ENCODE measurements around the gene MALAT1.

DNA sequence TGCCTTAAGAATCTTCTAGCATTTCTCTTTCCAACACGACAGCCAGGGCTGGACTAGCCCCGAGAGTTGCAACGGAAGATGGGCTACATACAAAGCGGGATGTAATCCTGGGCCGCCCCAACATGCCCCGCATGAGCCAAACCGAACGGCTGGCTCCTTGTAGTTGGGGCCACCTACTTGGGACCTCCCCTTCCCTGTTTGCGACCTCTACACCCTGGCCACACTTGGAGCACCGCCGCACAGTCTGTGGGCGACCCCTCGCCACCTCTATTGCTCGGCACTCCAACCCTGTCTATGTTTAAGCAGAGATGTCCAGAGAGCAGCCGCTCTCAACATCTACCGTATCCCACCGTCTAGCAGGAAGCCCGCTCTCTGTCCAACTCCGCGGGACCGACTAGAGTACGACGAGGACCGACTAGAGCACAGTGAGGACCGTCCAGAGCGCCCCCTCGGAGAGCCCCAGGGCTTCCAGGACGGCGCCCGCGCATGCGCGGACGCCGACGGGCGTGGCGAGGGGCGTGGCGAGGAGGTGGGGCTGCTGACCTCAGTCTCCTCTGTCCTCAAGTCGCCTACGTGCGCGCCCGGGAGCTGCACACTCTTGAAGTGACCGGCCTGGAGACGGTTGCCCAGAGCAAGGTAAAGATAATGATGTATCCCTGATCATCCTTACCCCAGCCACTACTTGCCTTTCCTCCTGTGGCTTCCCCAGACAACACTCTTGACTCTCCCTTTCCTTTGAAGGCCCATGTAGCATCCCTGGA is 44.0 kb upstream of the MALAT1 start:
- TF ChIP-seq, protein P1, sequence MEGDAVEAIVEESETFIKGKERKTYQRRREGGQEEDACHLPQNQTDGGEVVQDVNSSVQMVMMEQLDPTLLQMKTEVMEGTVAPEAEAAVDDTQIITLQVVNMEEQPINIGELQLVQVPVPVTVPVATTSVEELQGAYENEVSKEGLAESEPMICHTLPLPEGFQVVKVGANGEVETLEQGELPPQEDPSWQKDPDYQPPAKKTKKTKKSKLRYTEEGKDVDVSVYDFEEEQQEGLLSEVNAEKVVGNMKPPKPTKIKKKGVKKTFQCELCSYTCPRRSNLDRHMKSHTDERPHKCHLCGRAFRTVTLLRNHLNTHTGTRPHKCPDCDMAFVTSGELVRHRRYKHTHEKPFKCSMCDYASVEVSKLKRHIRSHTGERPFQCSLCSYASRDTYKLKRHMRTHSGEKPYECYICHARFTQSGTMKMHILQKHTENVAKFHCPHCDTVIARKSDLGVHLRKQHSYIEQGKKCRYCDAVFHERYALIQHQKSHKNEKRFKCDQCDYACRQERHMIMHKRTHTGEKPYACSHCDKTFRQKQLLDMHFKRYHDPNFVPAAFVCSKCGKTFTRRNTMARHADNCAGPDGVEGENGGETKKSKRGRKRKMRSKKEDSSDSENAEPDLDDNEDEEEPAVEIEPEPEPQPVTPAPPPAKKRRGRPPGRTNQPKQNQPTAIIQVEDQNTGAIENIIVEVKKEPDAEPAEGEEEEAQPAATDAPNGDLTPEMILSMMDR (IDR thresholded peaks at IDR 0.05) = no peak
- TF ChIP-seq POLR2A (IDR thresholded peaks at IDR 0.05) = peak in 1 of 2 donors; percentile 72
